OCI-LY3 (cell line): ENCODE measurements around the gene APOA4.

ENCODE experiments used
- H2AFZ ChIP-seq: fragments of 200-600, 300-600 bp; shearing (Covaris generic); 2 replicates; pipeline ENCODE4 v1.6.0; 2014; ENCODE audit warnings: antibody characterized with exemption, low read depth, low read length
- H3K27ac ChIP-seq: fragments of 200-600, 300-600 bp; sonication (generic); 2 replicates; pipeline ENCODE4 v1.5.1; 2014; ENCODE audit warnings: mild to moderate bottlenecking, low read length, moderate library complexity, mixed read lengths
- H3K27me3 ChIP-seq: fragments of 200-600, 300-600 bp; sonication (generic); 2 replicates; pipeline ENCODE4 v1.6.1; 2014; ENCODE audit warnings: low read depth, low read length, mixed read lengths
- H3K36me3 ChIP-seq: fragments of 200-600, 300-600 bp; sonication (generic); replicated peaks from 2 replicates; pipeline ENCODE3; 2014; ENCODE audit warnings: low read depth, low read length, mixed read lengths
- H3K4me1 ChIP-seq: fragments of 300-600, 200-600 bp; sonication (generic); 2 replicates; pipeline ENCODE4 v1.6.1; 2014; ENCODE audit warnings: low read length, mixed read lengths
- H3K4me2 ChIP-seq: fragments of 200-600, 300-600 bp; sonication (generic); 2 replicates; pipeline ENCODE4 v1.6.1; 2014; ENCODE audit warnings: low read length, mixed read lengths
- H3K4me3 ChIP-seq: fragments of 300-600, 200-600 bp; sonication (generic); 2 replicates; pipeline ENCODE4 v1.5.1; 2014; ENCODE audit warnings: antibody characterized with exemption, mild to moderate bottlenecking, low read length, moderate library complexity
- H3K79me2 ChIP-seq: fragments of 300-600, 200-600 bp; shearing (Covaris generic); 2 replicates; pipeline ENCODE4 v1.6.1; 2014; ENCODE audit warnings: mild to moderate bottlenecking, low read length, mixed read lengths
- H3K9ac ChIP-seq: fragments of 300-600, 200-600 bp; shearing (Covaris generic); 2 replicates; pipeline ENCODE4 v1.6.0; 2014; ENCODE audit warnings: mild to moderate bottlenecking, low read length, moderate library complexity
- H3K9me3 ChIP-seq: fragments of 200-600, 300-600 bp; shearing (Covaris generic); 2 replicates; pipeline ENCODE4 v1.6.1; 2014; ENCODE audit warnings: low read length, mixed read lengths; ENCODE audit not compliant: insufficient read depth
- H4K20me1 ChIP-seq: fragments of 200-600, 300-600 bp; sonication (generic); 2 replicates; pipeline ENCODE4 v1.6.1; 2016; ENCODE audit warnings: low read length, mixed read lengths; ENCODE audit not compliant: insufficient read depth
- CTCF ChIP-seq: fragments of 200-600, 300-600 bp; sonication (generic); IDR thresholded peaks from 2 replicates; pipeline ENCODE4 v1.5.1; 2014; ENCODE audit warnings: antibody characterized with exemption, low read length, low read depth
- EZH2phosphoT487 ChIP-seq: fragments of 200-600 bp; shearing (Covaris generic); IDR thresholded peaks from 2 replicates; pipeline ENCODE4 v1.6.1; 2018; ENCODE audit warnings: antibody characterized with exemption, mixed run types, low read depth

The APOA4 gene

DNA sequence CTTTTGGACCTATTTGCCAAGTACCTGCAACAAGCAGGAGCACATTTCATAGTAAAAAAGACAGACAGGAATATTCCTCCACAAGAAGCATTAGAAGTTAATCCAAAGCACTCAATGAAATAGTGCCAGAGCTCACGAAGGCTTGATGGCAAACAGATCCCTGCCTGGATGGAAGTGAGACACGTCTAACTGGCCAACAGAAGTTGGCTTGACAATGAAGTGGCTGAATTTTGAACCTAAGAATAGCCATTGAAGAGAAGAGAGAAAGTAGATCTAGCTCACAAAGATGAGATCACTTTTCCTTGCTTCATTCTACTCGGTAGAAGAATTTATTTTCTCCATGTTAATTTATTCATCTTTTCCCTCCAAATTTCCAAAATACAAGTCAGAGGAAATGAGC lies 45.0 kb upstream of the APOA4 start:
- Histone ChIP-seq H3K9ac (no peak overlapping the region), H3K9me3 (no peaks in the 10 kb centered on the region), H3K79me2 (no peaks in the 10 kb centered on the region), H2AFZ (no peak overlapping the region), H3K27me3 (no peaks in the 10 kb centered on the region), H3K36me3 (peaks cover 34% of the 10 kb centered on the region), H4K20me1 (no peaks in the 10 kb centered on the region), H3K27ac (no peak overlapping the region), H3K4me1 (no peaks in the 10 kb centered on the region), H3K4me2 (no peak overlapping the region), H3K4me3 (no peak overlapping the region)
- TF ChIP-seq CTCF (no peak), EZH2phosphoT487 (no peak)

DNA sequence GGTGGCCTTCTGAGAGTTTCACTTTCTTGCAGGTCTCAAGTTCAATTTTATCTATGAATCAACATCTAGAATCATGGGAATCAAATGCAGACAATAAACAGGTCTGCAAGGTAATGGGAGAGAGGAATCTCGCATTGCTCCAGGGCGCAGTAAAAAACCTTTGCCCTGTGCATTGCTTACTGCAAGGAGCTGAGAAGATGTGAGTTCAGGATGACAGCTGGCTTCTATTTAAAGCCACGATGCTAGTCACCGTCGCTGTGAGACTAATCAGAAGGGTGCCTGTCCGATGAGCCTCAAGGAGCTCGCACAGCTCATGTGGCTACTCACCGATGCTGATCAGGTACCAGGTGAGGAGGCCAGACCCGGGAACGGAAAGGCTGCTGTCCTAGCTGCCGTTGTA lies 44.5 kb upstream of the APOA4 start:
- Histone ChIP-seq H4K20me1 (no peaks in the 10 kb centered on the region), H3K9ac (no peak overlapping the region), H3K4me2 (no peak overlapping the region), H3K9me3 (no peaks in the 10 kb centered on the region), H2AFZ (no peak overlapping the region), H3K4me1 (no peaks in the 10 kb centered on the region), H3K79me2 (no peaks in the 10 kb centered on the region), H3K4me3 (no peak overlapping the region), H3K27ac (no peak overlapping the region), H3K27me3 (no peaks in the 10 kb centered on the region), H3K36me3 (peaks cover 32% of the 10 kb centered on the region)
- TF ChIP-seq CTCF (no peak), EZH2phosphoT487 (no peak)

DNA sequence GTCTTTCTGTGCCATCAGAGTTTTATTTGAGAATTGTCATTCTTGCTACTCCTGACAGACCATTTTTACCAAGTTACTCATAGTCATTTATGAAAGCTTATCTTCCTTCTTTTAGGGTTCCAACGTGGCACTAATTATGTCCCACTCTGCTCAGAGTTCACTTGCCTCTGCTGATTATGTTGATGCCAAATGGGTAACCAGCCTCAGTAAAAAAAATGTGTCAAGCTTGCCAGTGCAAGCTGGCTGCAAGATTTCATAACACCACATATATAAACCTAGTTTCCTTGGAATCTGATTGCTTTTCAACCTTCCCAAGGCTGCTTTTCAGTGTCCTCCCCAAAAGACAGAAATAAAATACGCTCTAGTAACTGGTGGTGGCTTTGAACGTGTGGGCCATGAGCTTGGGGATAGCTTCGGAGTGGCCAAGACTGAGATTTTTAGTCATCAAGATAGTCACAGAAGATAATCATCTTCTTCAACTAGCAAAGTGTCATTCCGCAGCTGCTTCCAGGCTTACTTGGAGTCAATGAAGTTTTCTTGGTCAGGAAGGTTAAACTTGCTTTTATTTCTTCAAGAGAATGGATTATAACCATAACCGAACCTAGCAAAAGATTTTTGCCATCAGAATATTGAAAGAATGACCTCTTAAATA lies 43.8 kb upstream of the APOA4 start:
- H3K27ac ChIP-seq, result no peak overlapping the region
- H3K4me3 ChIP-seq, result no peak overlapping the region
- H3K4me2 ChIP-seq, result no peak overlapping the region
- peaks cover 33% of the 10 kb centered on the region for H3K36me3 ChIP-seq
- no peaks in the 10 kb centered on the region for H3K4me1 ChIP-seq
- H3K27me3 ChIP-seq, result no peaks in the 10 kb centered on the region
- no peak overlapping the region for H3K9ac ChIP-seq
- H3K79me2 ChIP-seq, result no peaks in the 10 kb centered on the region
- no peaks in the 10 kb centered on the region for H4K20me1 ChIP-seq
- TF ChIP-seq CTCF, result no peak
- no peak for TF ChIP-seq EZH2phosphoT487
- H3K9me3 ChIP-seq, result no peaks in the 10 kb centered on the region
- no peak overlapping the region for H2AFZ ChIP-seq

DNA sequence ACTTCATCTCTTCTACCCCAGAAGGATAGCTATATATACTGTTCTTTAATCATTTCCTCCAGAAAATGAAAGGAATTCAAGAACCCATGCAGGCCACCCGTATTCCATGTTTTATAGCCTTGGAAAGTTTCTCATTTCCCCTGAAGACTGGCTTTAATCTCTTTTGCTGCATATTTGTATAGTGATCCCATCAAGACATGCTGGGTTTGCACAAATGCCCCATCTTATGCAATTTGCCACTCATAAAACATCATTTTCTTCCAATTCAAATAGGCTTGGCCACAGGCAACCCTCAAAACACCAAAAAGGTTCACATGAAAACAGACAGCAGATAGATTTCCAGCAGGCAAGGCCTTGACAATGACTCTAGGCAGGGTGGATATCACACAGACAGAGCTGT lies 42.6 kb upstream of the APOA4 start:
- Histone ChIP-seq H4K20me1 (no peaks in the 10 kb centered on the region), H3K4me3 (no peak overlapping the region), H3K79me2 (no peaks in the 10 kb centered on the region), H3K36me3 (peaks cover 39% of the 10 kb centered on the region), H3K4me2 (no peak overlapping the region), H3K27me3 (no peaks in the 10 kb centered on the region), H3K9ac (no peak overlapping the region), H3K27ac (no peak overlapping the region), H3K9me3 (no peaks in the 10 kb centered on the region), H2AFZ (no peak overlapping the region), H3K4me1 (no peaks in the 10 kb centered on the region)
- TF ChIP-seq CTCF (no peak), EZH2phosphoT487 (no peak)
